Transverse colon (tissue), 4 donors: ENCODE measurements around the gene RELT. TPM values are rescaled to one million over a fixed set of nuclear protein-coding genes. Genes with fewer than 3 reads are reported as not detected.
A peak's percentile ranks its signal among the peaks of the same experiment; 100 is the strongest.

Experiments
- DNase-seq: peaks from one replicate; pipeline ENCODE4 v3.0.0-alpha.2; 2019
- H3K27ac ChIP-seq, 4 donors: fragments of 200-600 bp; sonication (generic); 2 replicates each; pipeline ENCODE4 v1.5.1; 2016 to 2018; ENCODE audit warnings: inconsistent platforms in 4 of 4
- H3K27me3 ChIP-seq: fragments of 200-600 bp; sonication (generic); 2 replicates; pipeline ENCODE4 v1.5.1; 2017; ENCODE audit warnings: inconsistent platforms
- H3K36me3 ChIP-seq, 4 donors: fragments of 200-600 bp; sonication (generic); 2 replicates each; pipeline ENCODE4 v1.5.1; 2017 to 2019; ENCODE audit warnings: inconsistent platforms in 4 of 4
- H3K4me1 ChIP-seq, 4 donors: fragments of 200-600 bp; sonication (generic); 2 replicates each; pipeline ENCODE4 v1.5.1; 2017 to 2020; ENCODE audit warnings: inconsistent platforms in 4 of 4
- H3K4me3 ChIP-seq, 4 donors: fragments of 200-600 bp; sonication (generic); 1 replicate in 1 of 4; 2 replicates in 3 of 4; pipeline versions ENCODE4 v1.5.1 to v1.6.1; 2017 to 2019; ENCODE audit warnings: inconsistent platforms in 4 of 4
- H3K9me3 ChIP-seq, 2 donors: fragments of 200-600 bp; sonication (generic); 2 replicates each; pipeline ENCODE4 v1.5.1; 2017 to 2019; ENCODE audit warnings: inconsistent platforms in 2 of 2
- EP300 ChIP-seq: sonication (generic); formaldehyde crosslinking; IDR thresholded peaks from one replicate; pipeline ENCODE4 v1.6.1; 2017; ENCODE audit warnings: antibody characterized with exemption, low read depth
- POLR2A ChIP-seq: fragments of 450-650 bp; IDR thresholded peaks from one replicate; pipeline ENCODE4 v1.6.1; 2016; ENCODE audit warnings: antibody characterized with exemption, mild to moderate bottlenecking, moderate library complexity
- POLR2AphosphoS5 ChIP-seq, 3 donors: sonication (generic); formaldehyde crosslinking; IDR thresholded peaks; one replicate each; pipeline ENCODE4 v1.6.1; 2016; ENCODE audit warnings: antibody characterized with exemption in 3 of 3
- WGBS, 2 donors: methylation state at CpG; one replicate each; pipeline ENCODE4 v1.1.5; 2018; ENCODE audit warnings: low coverage in 1 of 2; 5-methylcytosine and 5-hydroxymethylcytosine counted together
- in situ Hi-C, 4 donors: fragments of 200-750 bp; cut with MboI; loops; one replicate each; pipeline versions ENCODE4 v1.15.0 to v1.15.1; 2017; ENCODE audit warnings: low sequenced_read_pairs in 3 of 4, low pct_ligation_motif_present in 1 of 4, low pct_unique_long_range_greater_than_20kb in 1 of 4
- intact Hi-C: fragments of 100-400 bp; cut with DNase I; formaldehyde crosslinking; loops from one replicate; pipeline ENCODE4 v1.15.1; 2023; ENCODE audit warnings: low total_unique reads
- total RNA-seq, 4 donors: library from RNA; depleted of rRNA; stranded (reverse); fragments of >200 nt; gene quantifications; one replicate each; pipeline ENCODE4 v1.1.0, GENCODE V29; 2016
- TF ChIP-seq, protein P1 (sequence below), 5 experiments: fragments of 200-600 bp in 3 of 5; fragments of 450-650 bp in 2 of 5; sonication (generic) in 3 of 5; IDR thresholded peaks; 1 replicate in 2 of 5; 2 replicates in 3 of 5; pipeline ENCODE4 v1.5.1; 2016 to 2017; ENCODE audit warnings: antibody characterized with exemption in 5 of 5, inconsistent platforms in 3 of 5, mild to moderate bottlenecking in 2 of 5, moderate library complexity in 1 of 5

RELT gene
- total RNA-seq, 4 donors from 2014 or later: 2.0 to 10.1 (median 6.1) TPM

DNA sequence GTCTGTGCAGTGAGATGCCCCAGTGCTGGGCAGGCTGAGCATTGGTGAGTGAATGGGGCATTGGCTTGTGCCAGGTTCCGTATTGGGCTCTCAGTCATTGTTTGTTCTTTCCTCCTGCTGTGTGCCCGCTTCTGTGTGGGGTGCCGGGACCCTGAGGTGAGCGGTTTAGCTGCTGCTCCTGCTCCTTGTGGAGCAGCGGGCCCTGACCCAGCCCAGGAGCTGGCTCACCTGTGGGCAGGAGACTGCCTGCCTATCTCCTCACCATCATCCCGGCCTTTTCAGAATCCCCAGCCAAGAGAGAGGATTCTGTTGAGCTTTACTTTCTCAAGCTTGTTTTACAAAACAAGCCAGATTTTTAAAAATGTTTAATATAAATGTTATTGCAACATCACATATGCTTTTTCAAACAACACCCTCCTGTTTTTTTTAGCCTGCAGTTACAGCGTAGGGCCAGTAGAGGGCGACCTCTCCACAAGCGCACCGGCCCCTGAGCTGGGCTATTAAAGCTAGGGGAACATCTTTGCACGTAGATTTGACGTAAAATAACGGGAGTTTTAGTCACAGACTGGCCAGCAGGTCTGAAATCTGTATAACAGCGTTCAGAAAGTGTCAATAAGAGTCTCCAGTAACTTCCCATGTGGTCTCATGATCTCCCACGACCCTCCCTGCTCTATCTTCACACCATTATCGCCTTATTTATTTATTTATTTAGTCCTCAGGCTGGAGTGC is 25.1 kb upstream of the RELT start:
- no peaks in the 10 kb centered on the region for H3K9me3 ChIP-seq
- intact Hi-C loops (no loop called here), in situ Hi-C loops (loop anchor here in 2 of 4 donors (5.0 kb wide), 1 partner anchor 41 kb away; no protein-coding TSS in a partner anchor)
- WGBS, 2 donors: 0 to 26% methylated on average over 2 to 16 of the region's 16 CpGs
- no peaks in the 10 kb centered on the region for H3K36me3 ChIP-seq
- DNase-seq: peak; percentile 59
- TF ChIP-seq, protein P1, sequence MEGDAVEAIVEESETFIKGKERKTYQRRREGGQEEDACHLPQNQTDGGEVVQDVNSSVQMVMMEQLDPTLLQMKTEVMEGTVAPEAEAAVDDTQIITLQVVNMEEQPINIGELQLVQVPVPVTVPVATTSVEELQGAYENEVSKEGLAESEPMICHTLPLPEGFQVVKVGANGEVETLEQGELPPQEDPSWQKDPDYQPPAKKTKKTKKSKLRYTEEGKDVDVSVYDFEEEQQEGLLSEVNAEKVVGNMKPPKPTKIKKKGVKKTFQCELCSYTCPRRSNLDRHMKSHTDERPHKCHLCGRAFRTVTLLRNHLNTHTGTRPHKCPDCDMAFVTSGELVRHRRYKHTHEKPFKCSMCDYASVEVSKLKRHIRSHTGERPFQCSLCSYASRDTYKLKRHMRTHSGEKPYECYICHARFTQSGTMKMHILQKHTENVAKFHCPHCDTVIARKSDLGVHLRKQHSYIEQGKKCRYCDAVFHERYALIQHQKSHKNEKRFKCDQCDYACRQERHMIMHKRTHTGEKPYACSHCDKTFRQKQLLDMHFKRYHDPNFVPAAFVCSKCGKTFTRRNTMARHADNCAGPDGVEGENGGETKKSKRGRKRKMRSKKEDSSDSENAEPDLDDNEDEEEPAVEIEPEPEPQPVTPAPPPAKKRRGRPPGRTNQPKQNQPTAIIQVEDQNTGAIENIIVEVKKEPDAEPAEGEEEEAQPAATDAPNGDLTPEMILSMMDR (IDR thresholded peaks at IDR 0.05): peak; percentile 90 to 99 (median 97)
- TF ChIP-seq EP300: no peak
- peaks cover 0 to 7% (median 3%) of the 10 kb centered on the region in 4 donors for H3K4me1 ChIP-seq
- H3K27me3 ChIP-seq: no peaks in the 10 kb centered on the region
- peak overlapping the region in 1 of 4 donors; percentile 22 for H3K27ac ChIP-seq
- H3K4me3 ChIP-seq: no peak overlapping the region

DNA sequence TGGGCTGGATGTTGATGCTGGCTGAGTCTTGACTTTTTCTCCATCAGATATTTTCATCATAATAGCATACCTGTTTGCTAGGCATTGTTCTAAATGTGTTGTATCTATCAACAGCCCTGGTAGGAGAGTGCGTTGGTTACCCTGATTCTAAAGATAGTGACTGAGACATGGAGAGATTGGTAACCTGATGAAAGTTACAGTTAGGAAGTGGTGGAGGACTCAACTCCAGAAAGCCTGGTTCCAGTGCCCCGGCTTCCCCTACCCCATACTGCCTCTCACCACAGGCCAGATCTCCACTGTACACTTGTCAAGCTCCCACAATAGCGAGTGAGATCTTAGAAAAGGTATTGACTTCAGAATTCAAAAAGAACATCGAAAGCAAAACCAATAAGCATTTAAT is 22.8 kb upstream of the RELT start:
- 81 to 83% methylated on average over 2 to 4 of the region's 4 CpGs for WGBS, 2 donors
- DNase-seq: no peak
- Histone ChIP-seq H3K27me3 (no peaks in the 10 kb centered on the region), H3K4me3 (no peak overlapping the region), H3K4me1 (peaks cover 0 to 7% (median 3%) of the 10 kb centered on the region in 4 donors), H3K27ac (no peak overlapping the region), H3K36me3 (no peaks in the 10 kb centered on the region), H3K9me3 (no peaks in the 10 kb centered on the region)
- no peak for TF ChIP-seq POLR2A
- TF ChIP-seq, protein P1 (IDR thresholded peaks at IDR 0.05): no peak
- TF ChIP-seq EP300: no peak
- TF ChIP-seq POLR2AphosphoS5 (IDR thresholded peaks at IDR 0.05): no peak
- intact Hi-C loops: no loop called here
- in situ Hi-C loops: loop anchor here in 2 of 4 donors (5.0 kb wide), 1 partner anchor 39 kb away; no protein-coding TSS in a partner anchor

DNA sequence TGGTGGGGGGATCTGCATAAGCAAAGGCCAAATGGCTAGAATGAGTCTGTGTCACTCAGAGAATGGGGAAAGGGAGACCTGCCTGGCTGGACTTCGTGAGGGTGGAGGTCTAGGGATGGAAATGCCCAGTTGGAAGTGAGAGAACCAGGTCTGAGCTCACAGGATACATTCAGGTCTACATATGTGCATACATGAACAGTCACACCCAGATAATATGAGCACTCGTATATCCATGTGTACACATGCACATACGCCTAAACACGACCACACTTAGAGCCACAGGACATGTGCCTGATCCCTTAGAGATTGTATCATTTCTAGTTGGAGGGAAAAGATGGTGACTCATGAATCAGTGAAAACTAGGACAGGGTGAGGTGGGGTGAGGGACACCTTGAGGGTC is 21.1 kb upstream of the RELT start:
- H3K27me3 ChIP-seq: no peaks in the 10 kb centered on the region
- peaks cover 0 to 7% (median 3%) of the 10 kb centered on the region in 4 donors for H3K4me1 ChIP-seq
- no peak overlapping the region for H3K27ac ChIP-seq
- H3K36me3 ChIP-seq: no peaks in the 10 kb centered on the region
- no peak overlapping the region for H3K4me3 ChIP-seq
- WGBS, 2 donors: 67 to 82% methylated on average over 1 to 4 of the region's 4 CpGs
- intact Hi-C loops (no loop called here), in situ Hi-C loops (no loop called here)
- no peak for DNase-seq
- TF ChIP-seq, protein P1 (IDR thresholded peaks at IDR 0.05): no peak
- no peak for TF ChIP-seq POLR2A
- H3K9me3 ChIP-seq: no peaks in the 10 kb centered on the region

DNA sequence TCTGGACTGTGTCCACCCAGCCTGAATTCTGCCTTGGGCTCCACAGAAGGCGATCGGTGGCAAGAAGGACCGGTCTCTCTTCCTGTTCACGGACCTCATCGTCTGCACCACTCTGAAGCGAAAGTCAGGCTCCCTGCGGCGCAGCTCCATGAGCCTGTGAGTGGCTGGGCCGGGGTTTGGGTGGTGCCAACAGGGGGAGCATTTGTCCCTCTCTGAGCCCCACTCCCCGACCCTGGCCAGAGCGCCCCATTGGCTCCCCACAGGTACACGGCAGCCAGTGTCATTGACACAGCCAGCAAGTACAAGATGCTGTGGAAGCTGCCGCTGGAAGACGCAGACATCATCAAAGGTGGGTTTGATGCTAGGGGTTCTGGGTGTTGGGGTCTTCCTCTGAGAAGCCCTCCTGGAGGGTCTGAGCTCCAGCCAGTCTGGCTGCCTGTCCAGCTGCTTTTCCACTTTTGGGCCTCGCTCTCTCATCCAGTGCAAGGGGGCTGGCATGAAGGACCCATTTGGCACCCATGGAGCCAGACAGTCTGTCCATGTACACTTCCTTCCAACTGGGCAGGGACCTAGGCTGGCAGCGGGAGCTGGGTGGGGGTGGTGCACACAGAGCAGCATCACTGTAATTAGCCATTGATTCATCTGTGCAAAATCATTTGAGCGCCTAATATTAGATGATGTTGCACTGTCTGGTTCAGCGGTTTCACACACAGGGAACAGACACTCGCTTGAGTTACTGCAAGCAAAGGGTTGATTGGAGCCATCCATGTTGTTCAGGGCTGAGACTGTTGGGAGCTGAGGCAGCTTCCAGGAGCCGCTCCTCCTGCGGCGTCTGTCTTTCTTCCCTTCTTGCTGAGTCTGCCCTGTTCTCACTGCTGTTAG is 19.0 kb upstream of the RELT start:
- Histone ChIP-seq H3K36me3 (no peaks in the 10 kb centered on the region), H3K27me3 (no peaks in the 10 kb centered on the region), H3K4me1 (no peaks in the 10 kb centered on the region), H3K27ac (no peak overlapping the region), H3K9me3 (no peaks in the 10 kb centered on the region), H3K4me3 (no peak overlapping the region)
- no peak for DNase-seq
- WGBS, 2 donors: 92 to 100% methylated on average over 1 to 22 of the region's 22 CpGs
- in situ Hi-C loops: no loop called here
- intact Hi-C loops: no loop called here
- TF ChIP-seq, protein P1 (IDR thresholded peaks at IDR 0.05): no peak
- no peak for TF ChIP-seq POLR2A
